NCI-H1105 treated with DMSO at 0.1 percent for 48 hours (cell line): ENCODE results near the gene ADAM8.
"Not testable (repeated sequence)": the region's sequence is repeated elsewhere in the genome, so short reads cannot be mapped to it uniquely, and the experiment has no call there.

Source experiments
- DNase-seq: peaks from one replicate; lab custom pipeline; 2025; lab: John Stamatoyannopoulos, UW

Gene ADAM8

DNA sequence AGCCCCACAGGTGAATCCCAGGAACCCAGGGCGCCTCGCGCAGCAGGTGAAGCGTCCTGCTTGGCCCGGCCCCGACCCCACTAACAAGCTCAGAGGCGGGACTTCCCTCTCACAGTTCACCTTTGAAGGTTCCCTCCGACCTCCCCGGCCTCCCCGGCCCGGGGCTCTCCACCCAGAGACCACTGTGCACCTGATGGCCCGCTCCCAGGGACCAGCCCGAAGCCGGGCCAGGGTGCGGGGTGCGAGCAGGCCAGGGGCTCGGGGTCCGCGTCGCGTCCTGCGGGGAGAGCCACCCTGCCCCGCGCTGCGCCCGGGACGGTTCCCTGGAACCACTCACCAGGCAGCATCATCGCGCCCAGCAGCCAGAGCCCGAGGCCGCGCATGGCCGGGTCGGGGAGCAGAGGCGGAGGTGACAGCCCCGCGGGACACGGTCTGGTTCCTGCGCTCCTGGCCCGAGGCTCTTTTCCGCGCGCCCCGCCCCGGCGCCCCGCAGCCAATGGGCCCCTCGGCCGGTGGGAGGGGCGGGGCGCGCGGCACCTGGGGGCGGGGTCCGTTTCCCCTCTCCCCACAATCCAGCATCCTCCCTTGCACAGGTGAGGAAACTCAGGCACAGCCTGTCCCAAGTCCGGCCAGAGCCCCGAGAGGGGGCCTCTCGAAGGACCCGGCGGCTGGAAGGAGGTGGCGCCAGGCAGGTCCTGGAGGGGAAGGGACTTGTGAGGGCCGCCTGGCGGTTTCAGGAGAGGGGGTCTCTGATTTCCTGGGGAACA, at the start of gene ADAM8:
ADAM8 (minus strand) TSS at position 434 of the 767 bp plus-strand sequence; CDS start at position 383, 51 bp downstream.
- peak; percentile 11 for DNase-seq

DNA sequence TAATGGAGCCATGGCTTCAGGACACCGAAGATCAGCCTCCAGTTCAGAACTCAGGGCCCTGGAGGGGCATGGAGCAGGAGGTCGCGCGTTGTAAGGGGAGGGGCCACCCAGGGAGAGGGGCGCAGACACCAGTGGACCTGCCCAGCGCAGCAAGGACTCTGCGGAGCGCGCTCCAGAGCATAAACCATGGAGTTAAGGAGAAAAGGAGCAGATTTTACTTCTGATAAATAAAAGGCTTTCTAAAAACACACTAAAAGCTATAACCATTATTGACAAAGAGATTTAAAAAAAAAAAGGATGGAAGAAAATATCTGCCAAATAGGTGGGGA, 49.5 kb upstream of the ADAM8 start:
- DNase-seq: no peak

DNA sequence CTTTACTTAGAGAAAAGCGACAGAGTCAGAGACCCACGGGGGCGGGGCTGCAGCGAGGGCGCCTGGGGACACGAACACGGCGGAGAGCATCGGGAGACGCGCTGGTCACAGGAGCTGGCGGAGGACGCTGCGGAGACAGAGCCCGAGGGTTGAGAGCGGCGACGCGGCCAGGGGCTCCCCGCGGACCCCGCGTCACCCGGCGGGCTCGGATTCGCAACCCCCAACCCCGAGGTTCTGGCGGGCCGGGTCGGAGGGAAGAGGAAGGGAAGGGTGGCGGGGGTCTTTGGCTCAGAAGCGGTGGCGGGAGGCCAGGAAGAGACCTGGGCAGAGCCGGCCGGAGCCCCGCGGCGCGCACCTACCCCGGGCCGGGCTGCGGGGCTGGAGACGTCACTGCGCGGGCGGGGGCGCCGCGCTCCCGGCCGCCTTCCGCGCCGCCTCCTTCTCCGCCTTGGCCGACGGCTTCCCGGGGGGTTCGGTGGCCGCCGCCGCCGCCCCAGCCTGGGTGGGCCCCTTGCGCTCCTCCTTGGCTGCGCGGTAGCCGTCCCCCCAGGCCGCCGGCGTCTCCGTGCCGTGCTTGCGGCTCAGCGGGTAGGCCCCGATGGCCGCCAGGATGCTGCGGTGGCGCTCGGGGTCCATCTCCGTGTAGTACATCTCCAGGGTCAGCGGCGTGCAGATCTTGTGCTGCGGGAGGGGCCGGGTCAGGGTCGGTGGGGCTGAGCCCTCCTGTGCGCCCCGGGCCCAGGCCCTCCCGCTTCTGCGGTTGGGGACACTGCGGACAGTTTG, 49.0 kb upstream of the ADAM8 start:
- no peak for DNase-seq

DNA sequence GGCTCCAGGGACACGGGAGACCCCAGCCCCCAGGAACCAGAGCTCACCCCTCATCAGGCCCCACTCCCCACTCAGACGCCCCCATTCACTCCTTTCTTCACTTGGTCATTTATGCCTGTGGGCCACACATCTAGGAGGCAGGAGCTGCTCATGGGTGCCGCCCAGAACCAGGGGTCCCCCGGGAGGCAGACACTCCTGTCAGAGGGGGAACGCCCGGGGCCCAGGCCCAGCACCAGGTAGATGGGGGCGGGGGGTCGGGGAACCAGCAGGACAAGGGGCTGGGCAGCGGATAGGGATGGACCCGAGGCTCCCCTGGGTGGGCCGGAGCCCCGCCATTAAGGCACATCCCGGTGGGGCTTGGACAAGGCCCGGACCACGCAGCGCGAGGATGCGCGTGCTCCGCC, 48.2 kb upstream of the ADAM8 start:
- no peak for DNase-seq

DNA sequence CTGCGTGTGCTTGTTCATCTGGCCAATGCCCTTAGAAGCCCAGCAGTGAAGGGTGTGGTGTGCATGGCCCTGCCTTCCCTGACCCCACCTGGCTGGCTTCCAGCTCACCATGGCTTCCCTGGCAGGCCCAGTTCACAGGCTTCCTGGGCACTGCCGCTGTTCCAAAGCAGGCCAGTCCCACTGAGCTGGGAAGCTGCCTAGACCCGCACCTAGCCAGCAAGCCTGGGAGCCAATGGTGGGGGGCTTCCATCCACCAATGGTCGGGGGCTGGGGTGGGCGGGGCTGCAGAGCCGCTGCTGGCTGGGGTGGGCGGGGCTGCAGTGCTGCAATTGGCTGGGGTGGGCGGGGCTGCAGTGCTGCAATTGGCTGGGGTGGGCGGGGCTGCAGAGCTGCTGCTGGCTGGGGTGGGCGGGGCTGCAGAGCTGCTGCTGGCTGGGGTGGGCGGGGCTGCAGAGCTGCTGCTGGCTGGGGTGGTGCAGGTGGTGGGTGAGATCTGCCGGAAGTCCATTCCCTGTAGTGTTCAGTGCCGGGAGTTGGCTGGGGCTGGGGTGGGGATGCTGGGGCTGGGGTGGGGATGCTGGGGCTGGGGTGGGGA, 47.6 kb upstream of the ADAM8 start:
- DNase-seq: peak; percentile 68

DNA sequence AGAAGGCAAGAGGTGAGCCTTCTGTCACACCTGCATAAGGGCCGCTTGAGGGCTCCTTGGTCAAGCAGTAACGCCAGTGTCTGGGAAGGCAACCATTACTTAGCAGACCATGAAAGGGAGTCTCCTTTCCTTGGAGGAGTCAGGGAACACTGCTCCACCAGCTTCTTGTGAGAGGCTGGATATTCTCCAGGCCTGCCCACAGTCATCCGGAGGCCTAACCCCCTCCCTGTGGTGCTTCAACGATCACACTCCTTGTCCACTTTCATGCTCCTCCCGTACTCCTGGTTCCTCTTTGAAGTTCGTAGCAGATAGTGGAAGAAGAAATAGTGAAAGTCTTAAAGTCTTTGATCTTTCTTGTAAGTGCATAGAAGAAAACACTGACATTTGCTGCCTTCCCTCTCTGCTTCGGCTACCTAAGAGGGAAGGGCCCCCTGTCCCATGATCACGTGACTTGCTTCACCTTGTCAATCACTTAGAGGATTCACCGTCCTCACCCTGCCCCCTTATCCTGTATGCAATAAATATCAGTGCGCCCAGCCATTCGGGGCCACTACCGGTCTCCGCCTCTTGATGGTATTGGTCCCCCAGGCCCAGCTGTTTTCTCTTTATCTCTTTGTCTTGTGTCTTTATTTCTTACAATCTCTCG, 45.5 kb upstream of the ADAM8 start:
- DNase-seq: not testable (repeated sequence)

DNA sequence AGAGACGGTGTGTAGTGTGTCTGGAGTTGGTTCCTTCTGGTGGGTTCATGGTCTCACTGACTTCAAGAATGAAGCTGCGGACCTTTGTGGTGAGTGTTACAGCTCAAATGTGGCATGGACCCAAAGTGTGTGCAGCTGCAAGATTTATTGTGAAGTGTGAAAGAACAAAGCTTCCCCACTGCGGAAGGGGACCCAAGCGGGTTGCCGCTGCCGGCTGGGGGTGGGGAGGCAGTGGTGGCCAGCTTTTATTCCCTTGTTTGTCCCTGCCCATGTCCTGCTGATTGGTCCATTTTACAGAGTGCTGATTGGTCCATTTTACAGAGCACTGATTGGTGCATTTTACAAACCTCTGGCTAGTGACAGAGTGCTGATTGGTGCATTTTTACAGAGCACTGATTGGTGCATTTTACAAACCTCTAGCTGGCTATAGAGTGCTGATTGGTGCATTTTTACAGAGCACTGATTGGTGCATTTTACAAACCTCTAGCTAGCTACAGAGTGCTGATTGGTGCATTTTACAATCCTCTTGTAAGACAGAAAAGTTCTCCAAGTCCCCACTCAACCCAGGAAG, 44.3 kb upstream of the ADAM8 start:
- not testable (repeated sequence) for DNase-seq

DNA sequence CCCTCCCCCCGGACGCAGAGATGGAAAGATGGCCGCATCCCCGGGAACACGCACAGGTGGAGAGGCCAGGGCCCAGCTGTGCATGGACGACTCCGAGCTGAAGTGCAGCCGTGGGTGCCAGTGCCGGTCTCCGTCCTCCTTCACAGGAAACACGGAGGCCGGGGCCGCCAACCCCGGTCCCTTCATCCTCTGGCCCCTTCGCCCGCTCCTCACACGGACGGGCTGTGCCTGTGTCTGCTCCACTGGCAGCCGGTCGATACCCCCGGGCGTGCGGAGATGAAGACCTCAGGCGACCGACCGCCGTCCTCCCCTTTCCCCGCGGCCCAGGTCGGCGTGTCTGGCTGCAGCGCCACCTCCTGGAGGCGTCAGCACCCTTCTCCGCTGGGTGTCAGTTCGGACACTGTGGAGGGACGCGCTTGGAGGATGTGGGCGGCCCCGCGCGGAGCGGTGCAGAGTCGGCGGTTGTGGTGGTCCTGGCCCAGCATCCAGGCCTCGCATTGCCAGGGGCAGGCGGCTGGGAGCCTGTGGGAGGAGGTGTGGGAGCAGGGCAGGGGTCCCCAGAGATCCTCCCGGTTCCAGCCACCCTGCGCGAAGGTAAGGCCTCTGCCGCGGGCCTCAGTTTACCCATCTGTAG, 41.9 kb upstream of the ADAM8 start:
- DNase-seq: peak; percentile 33

DNA sequence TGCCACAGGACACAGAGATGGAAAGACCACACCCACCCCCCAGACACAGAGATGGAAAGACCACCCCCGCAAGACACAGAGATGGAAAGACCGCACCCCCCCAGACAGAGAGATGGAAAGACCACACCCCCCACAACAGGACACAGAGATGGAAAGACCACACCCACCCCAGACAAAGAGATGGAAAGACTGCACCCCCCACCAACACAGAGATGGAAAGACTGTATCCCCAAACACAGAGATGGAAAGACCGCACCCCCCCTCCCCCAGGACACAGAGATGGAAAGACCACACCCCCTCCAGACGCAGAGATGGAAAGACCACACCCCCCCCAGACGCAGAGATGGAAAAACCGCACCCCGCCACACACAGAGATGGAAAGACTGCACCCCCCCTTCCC, 40.1 kb upstream of the ADAM8 start:
- DNase-seq: no peak

DNA sequence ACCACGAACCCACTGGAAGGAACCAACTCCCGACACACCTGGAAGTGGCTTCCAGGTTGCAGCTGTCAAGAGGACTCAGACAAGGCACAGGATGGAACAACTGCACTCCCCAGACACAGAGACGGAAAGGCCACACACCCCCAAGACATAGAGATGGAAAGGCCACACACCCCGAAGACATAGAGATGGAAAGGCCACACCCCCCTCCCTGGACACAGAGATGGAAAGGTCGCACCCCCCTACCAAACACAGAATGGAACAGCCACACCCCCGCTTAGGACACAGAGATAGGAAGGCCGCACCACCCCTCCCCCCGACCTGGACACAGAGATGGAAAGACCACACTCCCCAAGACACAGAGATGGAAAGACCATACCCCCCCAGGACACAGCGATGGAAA, 39.6 kb upstream of the ADAM8 start:
- no peak for DNase-seq

DNA sequence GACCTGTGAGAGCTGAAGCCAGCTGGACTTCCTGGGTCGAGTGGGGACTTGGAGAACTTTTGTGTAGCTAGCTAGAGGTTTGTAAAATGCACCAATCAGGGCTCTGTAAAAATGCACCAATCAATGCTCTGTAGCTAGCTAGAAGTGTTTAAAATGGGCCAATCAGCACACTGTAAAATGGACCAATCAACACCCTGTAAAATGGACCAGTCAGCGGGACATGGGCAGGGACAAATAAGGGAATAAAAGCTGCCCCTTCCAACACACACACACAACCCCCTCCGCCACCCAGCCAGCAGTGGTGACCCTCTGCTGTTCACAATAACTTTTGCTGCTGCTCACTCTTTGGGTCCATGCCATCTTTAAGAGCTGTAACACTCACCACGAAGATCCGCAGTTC, 39.2 kb upstream of the ADAM8 start:
- no peak for DNase-seq

DNA sequence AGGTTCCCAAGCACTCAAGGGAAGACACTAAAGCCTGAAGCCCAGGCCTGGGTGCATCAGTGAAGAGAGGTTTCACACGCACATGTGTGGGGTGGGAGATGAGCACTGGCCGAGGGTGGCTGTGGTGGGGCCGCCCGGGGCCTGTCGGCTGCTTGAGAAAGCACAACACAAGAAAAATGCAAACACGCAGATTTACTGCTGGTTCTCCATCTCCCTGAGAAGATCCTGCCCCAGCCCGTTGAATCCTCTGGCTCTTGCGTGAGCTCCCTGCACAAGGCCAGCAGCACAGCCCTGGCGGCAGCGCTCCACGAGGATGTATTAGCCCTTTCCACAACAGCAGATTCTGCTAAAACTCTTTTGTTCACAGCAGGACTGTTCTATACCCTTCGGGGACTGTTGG, 38.2 kb upstream of the ADAM8 start:
- DNase-seq: no peak

DNA sequence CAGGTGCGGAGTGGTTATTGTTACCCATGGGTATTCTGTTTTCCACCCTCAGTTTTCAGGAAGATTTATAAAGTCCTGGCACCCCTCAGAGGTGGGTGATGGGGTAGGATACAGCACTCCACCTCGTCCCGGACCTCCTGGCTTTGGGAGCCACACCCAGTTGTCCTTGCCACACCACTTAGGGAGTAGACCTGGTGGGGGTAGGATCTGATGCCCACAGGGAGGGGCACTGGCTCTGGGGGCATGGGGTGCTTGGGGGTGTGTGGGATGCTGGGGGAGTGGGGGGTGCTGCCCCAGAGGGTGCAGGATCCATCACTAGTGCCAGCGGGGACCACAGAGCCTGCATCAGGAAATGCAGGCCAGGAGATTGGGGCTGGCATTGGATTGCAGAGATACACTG, 36.5 kb upstream of the ADAM8 start:
- DNase-seq: no peak

DNA sequence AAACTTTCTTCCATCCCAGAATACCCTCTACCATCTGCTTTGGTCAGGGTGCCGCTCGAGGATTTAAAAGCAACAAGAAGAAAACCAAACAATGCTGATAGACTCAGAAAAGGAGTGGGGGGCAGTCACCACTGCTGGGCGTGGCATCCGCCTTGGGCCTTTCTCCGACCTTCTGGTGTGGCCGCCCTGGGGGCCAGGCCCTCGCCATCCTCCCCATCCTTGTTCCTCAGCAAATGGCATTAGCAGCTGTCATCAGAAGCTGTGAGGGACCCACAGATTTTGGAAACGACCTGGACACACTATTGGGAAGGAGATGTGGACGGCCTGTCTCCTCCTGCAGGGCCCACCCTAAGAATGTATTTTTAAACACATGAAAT, 36.1 kb upstream of the ADAM8 start:
- no peak for DNase-seq

DNA sequence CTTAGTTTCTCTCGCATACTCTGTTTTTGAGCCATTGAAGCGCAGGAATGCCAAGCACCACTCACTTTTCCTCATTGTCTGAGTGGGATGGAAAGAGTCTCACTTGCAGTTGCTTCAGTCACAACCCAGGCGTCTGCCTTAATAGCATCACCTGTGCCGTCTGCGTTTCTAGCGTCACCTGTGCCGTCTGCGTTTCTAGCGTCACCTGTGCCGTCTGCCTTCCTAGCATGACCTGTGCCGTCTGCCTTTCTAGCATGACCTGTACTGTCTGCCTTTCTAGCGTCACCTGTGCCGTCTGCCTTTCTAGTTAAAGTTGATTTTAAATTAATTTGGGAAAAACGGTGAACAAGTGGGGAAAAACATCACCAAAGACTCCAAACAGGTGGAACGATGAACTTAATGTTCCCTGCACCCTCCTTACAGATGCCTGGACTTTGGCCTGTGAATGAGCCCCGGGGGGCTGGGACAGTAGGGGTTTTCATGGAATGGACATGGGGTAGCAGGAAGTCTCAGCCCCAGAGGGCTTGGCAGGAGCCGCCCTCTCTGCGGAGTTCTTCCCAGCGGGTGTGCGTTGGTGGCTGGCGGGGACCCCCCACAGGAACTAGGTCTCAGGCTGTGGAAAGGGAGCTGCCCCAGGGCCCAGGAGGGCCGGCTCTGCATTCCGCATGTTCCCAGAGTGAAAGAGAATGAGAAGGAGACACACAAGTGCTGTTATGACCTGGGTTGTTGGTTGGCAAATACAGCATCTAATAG, 35.5 kb upstream of the ADAM8 start:
- DNase-seq: no peak

DNA sequence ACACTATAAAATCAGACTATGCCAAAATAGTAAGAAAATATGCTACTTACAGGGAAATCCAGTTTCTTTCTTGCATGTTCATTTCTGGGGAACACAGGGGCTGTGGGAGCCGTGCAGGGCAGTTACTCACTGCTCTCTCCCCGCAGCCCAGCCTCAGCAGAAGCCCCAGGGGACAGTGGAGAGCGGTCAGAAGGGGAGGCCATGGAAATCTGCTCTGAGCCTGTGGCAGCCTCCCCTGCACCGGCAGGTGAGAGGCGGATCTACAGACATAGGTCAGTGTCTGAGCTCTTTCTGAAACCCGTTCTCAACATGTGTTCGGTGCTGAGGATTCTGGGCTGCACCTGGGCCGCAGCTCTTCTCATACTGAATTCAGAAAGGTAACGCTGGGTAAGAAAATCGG, 34.9 kb upstream of the ADAM8 start:
- DNase-seq: no peak

DNA sequence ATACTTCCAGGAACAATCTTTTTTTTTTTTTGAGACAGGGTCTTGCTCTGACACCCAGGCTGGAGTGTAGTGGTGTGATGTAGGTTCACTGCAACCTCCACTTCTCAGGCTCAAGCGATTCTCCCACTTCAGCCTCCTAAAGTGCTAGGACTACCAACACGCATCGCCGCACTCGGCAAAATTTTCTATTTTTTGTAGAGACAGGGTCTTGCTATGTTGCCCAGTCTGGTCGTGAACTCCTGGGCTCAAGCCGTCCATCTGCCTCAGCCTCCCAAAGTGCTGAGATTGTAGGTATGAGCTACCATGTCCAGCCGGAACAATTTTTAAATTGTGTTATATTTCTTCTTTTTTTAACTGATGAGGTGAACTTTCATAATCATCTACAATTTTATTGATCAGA, 34.1 kb upstream of the ADAM8 start:
- no peak for DNase-seq

DNA sequence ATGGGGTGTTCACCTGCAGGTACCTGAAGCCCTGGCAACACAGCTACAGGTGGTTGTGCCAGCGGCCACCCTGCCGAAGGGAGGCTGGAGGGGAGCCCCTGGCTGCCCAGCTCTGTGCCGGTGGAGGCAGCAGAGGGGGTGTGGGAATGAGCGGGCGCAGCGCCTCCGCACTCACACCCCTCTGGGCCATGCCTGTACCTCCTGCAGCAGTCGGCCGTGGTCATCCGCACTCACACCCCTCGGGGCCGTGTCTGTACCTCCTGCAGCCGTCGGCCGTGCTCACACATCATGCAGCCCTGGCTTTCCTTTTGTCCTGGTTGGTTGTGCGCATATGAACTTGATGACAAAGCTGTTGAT, 33.7 kb upstream of the ADAM8 start:
- DNase-seq: no peak

DNA sequence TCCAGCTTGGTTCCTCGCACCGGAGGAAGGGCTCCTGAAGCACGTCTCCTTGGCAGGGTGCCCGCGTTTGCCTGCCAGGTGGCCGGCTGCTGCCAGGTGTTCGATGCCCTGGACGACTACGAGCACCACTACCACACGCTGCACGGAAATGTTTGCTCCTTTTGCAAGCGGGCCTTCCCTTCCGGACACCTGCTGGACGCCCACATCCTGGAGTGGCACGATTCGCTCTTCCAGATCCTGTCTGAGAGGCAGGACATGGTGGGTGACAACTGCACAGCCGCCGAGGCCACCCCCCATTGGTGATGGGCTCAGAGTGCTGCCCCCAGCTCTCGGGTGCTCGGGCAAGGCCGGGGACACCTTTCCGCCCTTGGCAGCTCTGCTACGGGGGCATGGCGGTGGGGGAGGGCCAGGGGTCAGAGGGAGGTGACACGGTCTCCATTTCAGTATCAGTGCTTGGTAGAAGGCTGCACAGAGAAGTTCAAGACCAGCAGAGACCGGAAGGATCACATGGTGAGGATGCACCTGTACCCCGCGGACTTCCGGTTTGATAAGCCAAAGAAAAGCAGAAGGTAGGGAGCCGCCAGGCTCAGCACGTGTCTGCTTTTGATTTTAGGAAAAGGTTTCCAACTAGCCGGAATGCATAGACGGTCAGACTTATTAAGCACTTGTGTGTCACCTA, 33.2 kb upstream of the ADAM8 start:
- peak; percentile 66 for DNase-seq

DNA sequence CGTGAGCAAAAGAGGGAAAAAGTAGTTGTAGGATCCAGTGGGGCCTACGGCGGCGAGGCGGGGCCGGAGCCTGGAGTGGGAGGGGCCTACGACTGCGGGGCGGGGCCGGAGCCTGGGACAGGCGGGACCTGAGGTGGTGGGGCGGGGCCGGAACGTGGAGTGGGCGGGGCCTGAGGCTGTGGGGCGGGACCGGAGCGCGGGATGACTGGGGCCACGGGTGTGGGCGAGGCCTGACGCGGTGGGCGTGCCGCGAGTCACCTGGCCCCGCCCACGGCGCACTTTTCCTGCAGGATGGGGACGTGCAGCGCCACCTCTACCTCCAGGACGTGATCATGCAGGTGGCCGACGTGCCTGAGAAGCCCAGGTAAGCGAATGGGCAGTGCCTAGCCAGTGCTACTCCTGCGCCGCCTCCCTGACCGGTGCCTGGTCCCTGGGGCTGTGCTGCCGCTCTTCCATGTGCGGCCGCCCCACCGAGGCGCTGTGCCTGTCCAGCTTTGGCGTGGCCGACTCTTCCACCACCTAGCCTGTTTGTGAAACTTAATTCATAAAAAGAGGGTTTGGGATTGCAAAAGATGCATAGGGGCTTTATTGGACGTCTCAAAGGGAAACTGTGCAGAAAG, 32.5 kb upstream of the ADAM8 start:
- DNase-seq: peak; percentile 66
